Esophagus muscularis mucosa (tissue), 4 donors: ENCODE results near the gene GRAMD2A. TPM values are rescaled to one million over a fixed set of nuclear protein-coding genes. Genes with fewer than 3 reads are reported as not detected.
A peak's percentile ranks its signal among the peaks of the same experiment; 100 is the strongest.

Source experiments
- DNase-seq: peaks from one replicate; pipeline ENCODE4 v3.0.0-alpha.2; 2017; ENCODE audit errors: extremely low spot score
- H3K27ac ChIP-seq, 4 donors: fragments of 200-600 bp; sonication (generic); replicated peaks in 1 of 4; 1 replicate in 3 of 4; 2 replicates in 1 of 4; pipeline ENCODE4 v1.5.1; 2016 to 2019; ENCODE audit warnings: mild to moderate bottlenecking in 1 of 4
- H3K27me3 ChIP-seq, 4 donors: fragments of 200-600 bp; sonication (generic); one replicate each; pipeline versions ENCODE4 v1.5.1 to v1.6.0; 2016 to 2019
- H3K36me3 ChIP-seq, 4 donors: fragments of 200-600 bp; sonication (generic); one replicate each; pipeline ENCODE4 v1.5.1; 2016 to 2019
- H3K4me1 ChIP-seq, 4 donors: fragments of 200-600 bp; sonication (generic); one replicate each; pipeline ENCODE4 v1.5.1; 2016 to 2019
- H3K4me3 ChIP-seq, 4 donors: fragments of 200-600 bp; sonication (generic); 1 replicate in 2 of 4; 2 replicates in 2 of 4; pipeline ENCODE4 v1.5.1; 2016 to 2019; ENCODE audit warnings: mild to moderate bottlenecking in 4 of 4, moderate library complexity in 1 of 4
- H3K9me3 ChIP-seq, 4 donors: fragments of 200-600 bp; sonication (generic); 1 replicate in 3 of 4; 2 replicates in 1 of 4; pipeline ENCODE4 v1.5.1; 2016 to 2019
- EP300 ChIP-seq: sonication (generic); formaldehyde crosslinking; IDR thresholded peaks from one replicate; pipeline ENCODE4 v1.6.1; 2017; ENCODE audit warnings: antibody characterized with exemption
- POLR2A ChIP-seq: fragments of 450-650 bp; IDR thresholded peaks from one replicate; pipeline ENCODE4 v1.6.1; 2017; ENCODE audit warnings: antibody characterized with exemption, moderate library complexity, mild to moderate bottlenecking, low read depth
- POLR2AphosphoS5 ChIP-seq, 2 donors: sonication (generic); formaldehyde crosslinking; IDR thresholded peaks; one replicate each; pipeline ENCODE4 v1.6.1; 2017; ENCODE audit warnings: antibody characterized with exemption in 2 of 2
- WGBS: methylation state at CpG from one replicate; pipeline ENCODE4 v1.1.5; 2018; 5-methylcytosine and 5-hydroxymethylcytosine counted together
- intact Hi-C: fragments of 100-400 bp; cut with DNase I; formaldehyde crosslinking; loops from one replicate; pipeline ENCODE4 v1.15.1; 2023
- total RNA-seq, 4 donors: library from RNA; depleted of rRNA; stranded (reverse); fragments of >200 nt; gene quantifications; one replicate each; pipeline versions ENCODE4 v1.1.0 to v1.2.1, GENCODE V29; 2016
- TF ChIP-seq, protein P1 (sequence below), 3 experiments: fragments of 200-600 bp in 2 of 3; fragments of 450-650 bp in 1 of 3; sonication (generic) in 2 of 3; IDR thresholded peaks; one replicate each; pipeline ENCODE4 v1.5.1; 2017 to 2019; ENCODE audit warnings: antibody characterized with exemption in 3 of 3, mild to moderate bottlenecking in 2 of 3, moderate library complexity in 1 of 3

Gene GRAMD2A
- total RNA-seq, 4 donors from 2014 or later: 0.33 to 2.5 (median 0.75) TPM

DNA sequence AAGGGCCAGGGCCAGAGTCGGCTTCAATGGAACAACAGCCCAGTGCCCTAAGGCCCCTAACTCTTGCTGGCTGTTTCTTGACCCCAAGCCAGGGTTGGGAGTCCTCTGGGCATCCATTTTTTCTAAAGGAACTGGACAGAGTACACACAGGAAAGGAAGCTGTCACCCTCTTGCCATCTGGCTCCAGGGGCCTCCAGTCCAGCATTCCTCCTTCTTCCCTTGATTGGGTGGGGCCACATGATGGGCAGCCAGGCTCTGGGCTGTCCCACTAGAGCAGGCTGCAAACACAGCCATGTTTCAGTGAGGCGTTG lies 1.6 kb upstream of the GRAMD2A start:
- TF ChIP-seq POLR2AphosphoS5 (IDR thresholded peaks at IDR 0.05): no peak
- TF ChIP-seq EP300: no peak
- no peak for TF ChIP-seq POLR2A
- TF ChIP-seq, protein P1, sequence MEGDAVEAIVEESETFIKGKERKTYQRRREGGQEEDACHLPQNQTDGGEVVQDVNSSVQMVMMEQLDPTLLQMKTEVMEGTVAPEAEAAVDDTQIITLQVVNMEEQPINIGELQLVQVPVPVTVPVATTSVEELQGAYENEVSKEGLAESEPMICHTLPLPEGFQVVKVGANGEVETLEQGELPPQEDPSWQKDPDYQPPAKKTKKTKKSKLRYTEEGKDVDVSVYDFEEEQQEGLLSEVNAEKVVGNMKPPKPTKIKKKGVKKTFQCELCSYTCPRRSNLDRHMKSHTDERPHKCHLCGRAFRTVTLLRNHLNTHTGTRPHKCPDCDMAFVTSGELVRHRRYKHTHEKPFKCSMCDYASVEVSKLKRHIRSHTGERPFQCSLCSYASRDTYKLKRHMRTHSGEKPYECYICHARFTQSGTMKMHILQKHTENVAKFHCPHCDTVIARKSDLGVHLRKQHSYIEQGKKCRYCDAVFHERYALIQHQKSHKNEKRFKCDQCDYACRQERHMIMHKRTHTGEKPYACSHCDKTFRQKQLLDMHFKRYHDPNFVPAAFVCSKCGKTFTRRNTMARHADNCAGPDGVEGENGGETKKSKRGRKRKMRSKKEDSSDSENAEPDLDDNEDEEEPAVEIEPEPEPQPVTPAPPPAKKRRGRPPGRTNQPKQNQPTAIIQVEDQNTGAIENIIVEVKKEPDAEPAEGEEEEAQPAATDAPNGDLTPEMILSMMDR (IDR thresholded peaks at IDR 0.05): no peak
- intact Hi-C loops: loop anchor here (2.0 to 5.0 kb wide), 2 partner anchors 33 to 86 kb away; partner anchors contain the start of gene PKM
- H3K36me3 ChIP-seq: peaks cover 33 to 57% (median 53%) of the 10 kb centered on the region in 4 donors

GRCh38 chr15:72198356-72199204 lies 993 bp upstream of the GRAMD2A start:
- WGBS: 74% methylated on average over 6 of the region's 11 CpGs
- Histone ChIP-seq H3K4me3 (no peak overlapping the region), H3K27ac (no peak overlapping the region), H3K9me3 (no peaks in the 10 kb centered on the region), H3K27me3 (peaks cover 0 to 19% (median 0%) of the 10 kb centered on the region in 4 donors), H3K4me1 (peaks cover 26 to 45% (median 39%) of the 10 kb centered on the region in 4 donors), H3K36me3 (peaks cover 33 to 53% (median 48%) of the 10 kb centered on the region in 4 donors)
- intact Hi-C loops: loop anchor here (2.0 to 5.0 kb wide), 2 partner anchors 34 to 86 kb away; partner anchors contain the start of gene PKM
- DNase-seq: no peak
- TF ChIP-seq POLR2A (no peak), EP300 (no peak), POLR2AphosphoS5 (IDR thresholded peaks at IDR 0.05) (no peak)
- TF ChIP-seq, protein P1 (IDR thresholded peaks at IDR 0.05): no peak

More for the DNA sequence above, 1.6 kb upstream of the GRAMD2A start:
- H3K9me3 ChIP-seq: no peaks in the 10 kb centered on the region
- no peak for DNase-seq
- H3K27ac ChIP-seq: no peak overlapping the region
- WGBS: 91% methylated on average over 2 of the region's 2 CpGs
- H3K4me3 ChIP-seq: no peak overlapping the region
- peaks cover 32 to 51% (median 45%) of the 10 kb centered on the region in 4 donors for H3K4me1 ChIP-seq
- H3K27me3 ChIP-seq: peaks cover 0 to 19% (median 0%) of the 10 kb centered on the region in 4 donors

DNA sequence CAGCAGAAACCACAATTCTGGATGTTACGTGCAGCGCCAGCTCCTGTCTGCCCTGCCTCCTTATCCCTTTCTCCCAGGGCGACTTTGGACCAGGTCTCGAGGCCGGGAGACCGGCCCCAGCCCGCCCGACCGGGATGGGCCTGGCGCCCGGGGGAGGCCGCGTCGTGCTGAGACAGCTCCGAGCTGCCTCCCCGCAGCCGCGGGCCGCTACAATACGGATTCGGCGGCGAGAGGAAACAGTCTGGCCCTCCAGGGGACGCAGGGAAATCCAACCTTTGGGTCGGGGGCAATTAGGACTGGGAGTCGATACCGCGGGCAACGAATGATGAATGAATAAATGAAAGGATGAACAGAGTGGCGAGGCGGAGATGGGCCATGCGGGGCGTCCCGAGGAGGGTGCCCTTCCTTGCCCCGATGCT lies 537 bp downstream of the GRAMD2A start:
- TF ChIP-seq EP300 (no peak), POLR2A (no peak), POLR2AphosphoS5 (IDR thresholded peaks at IDR 0.05) (no peak)
- TF ChIP-seq, protein P1 (IDR thresholded peaks at IDR 0.05): no peak
- no peaks in the 10 kb centered on the region for H3K9me3 ChIP-seq
- intact Hi-C loops: loop anchor here (5.0 kb wide), 1 partner anchor 35 kb away; the partner anchor contains the start of gene PKM
- WGBS: 26% methylated on average over 8 of the region's 35 CpGs
- H3K4me1 ChIP-seq: peaks cover 17 to 31% (median 27%) of the 10 kb centered on the region in 4 donors
- H3K27ac ChIP-seq: no peak overlapping the region
- peak overlapping the region; percentile 57 to 74 (median 60) for H3K4me3 ChIP-seq
- DNase-seq: no peak
- peaks cover 0 to 19% (median 0%) of the 10 kb centered on the region in 4 donors for H3K27me3 ChIP-seq
- H3K36me3 ChIP-seq: peaks cover 24 to 38% (median 36%) of the 10 kb centered on the region in 4 donors

- WGBS: 79% methylated on average over 11 of the region's 13 CpGs
- Histone ChIP-seq H3K4me3 (peak overlapping the region; percentile 57 to 74 (median 60)), H3K27me3 (peaks cover 0 to 19% (median 0%) of the 10 kb centered on the region in 4 donors), H3K36me3 (peaks cover 18 to 33% (median 30%) of the 10 kb centered on the region in 4 donors), H3K9me3 (no peaks in the 10 kb centered on the region), H3K27ac (no peak overlapping the region), H3K4me1 (peaks cover 17 to 31% (median 25%) of the 10 kb centered on the region in 4 donors)
- no peak for DNase-seq
- TF ChIP-seq EP300 (no peak), POLR2A (no peak), POLR2AphosphoS5 (IDR thresholded peaks at IDR 0.05) (no peak)
- TF ChIP-seq, protein P1 (IDR thresholded peaks at IDR 0.05): no peak
- intact Hi-C loops: loop anchor here (5.0 kb wide), 1 partner anchor 36 kb away; the partner anchor contains the start of gene PKM
Observed at GRCh38 chr15:72196409-72197040, 1.1 kb downstream of the GRAMD2A start.
